ENCODE data around the gene SLC25A22. TPM values are rescaled to one million over a fixed set of nuclear protein-coding genes. Genes with fewer than 3 reads are reported as not detected.
A peak's percentile ranks its signal among the peaks of the same experiment; 100 is the strongest.

The SLC25A22 gene
- polyA plus RNA-seq, 1 of the 3 experiments (the other 2 are of a cell fraction), result 50.9 TPM

DNA sequence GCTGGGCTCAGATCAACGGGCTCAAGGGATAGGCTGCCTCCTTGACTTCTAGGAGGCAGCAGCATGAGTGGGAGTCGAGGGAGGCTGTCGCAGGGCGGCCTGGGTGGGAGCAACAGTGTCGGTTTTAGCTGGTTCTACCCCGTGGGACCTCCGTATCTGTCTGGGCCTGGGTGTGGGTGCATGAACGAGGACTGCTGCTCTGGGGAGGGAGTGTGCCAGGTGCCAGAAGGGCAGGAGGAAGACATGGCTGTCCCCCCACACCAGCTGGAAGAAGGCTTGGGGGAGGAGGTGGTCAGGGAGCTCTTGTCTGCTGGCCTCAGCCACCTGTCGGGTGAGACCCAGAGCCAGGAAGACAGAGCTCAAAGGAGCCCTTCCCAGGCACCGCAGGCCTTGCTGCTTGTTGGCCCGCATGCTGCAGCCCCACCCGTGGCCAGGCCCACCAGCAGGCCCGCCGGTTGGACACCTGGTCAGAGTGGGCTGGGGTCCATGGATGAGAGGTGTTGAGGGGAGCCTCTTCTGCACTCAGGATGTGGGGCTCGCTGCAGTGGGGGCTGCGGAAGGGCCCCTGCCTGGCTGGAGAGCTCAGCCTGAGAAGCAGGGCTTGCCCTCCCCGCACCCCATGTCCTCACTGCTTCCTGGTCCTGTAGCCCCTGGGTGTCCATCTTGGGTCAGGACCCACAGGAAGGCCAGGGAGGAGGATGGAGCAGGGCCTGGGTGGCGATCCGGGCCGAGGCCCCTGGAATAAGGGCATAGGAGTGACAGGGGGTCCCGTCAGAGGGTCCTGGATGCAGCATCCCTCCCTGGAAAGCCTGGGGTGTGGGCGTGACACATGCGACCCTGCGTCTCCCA, 11.6 kb downstream of the SLC25A22 start:
- no peak for DNase-seq
- CTCF ChIA-PET, result no interaction called here
- TF ChIP-seq, protein P1, sequence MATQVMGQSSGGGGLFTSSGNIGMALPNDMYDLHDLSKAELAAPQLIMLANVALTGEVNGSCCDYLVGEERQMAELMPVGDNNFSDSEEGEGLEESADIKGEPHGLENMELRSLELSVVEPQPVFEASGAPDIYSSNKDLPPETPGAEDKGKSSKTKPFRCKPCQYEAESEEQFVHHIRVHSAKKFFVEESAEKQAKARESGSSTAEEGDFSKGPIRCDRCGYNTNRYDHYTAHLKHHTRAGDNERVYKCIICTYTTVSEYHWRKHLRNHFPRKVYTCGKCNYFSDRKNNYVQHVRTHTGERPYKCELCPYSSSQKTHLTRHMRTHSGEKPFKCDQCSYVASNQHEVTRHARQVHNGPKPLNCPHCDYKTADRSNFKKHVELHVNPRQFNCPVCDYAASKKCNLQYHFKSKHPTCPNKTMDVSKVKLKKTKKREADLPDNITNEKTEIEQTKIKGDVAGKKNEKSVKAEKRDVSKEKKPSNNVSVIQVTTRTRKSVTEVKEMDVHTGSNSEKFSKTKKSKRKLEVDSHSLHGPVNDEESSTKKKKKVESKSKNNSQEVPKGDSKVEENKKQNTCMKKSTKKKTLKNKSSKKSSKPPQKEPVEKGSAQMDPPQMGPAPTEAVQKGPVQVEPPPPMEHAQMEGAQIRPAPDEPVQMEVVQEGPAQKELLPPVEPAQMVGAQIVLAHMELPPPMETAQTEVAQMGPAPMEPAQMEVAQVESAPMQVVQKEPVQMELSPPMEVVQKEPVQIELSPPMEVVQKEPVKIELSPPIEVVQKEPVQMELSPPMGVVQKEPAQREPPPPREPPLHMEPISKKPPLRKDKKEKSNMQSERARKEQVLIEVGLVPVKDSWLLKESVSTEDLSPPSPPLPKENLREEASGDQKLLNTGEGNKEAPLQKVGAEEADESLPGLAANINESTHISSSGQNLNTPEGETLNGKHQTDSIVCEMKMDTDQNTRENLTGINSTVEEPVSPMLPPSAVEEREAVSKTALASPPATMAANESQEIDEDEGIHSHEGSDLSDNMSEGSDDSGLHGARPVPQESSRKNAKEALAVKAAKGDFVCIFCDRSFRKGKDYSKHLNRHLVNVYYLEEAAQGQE (IDR thresholded peaks at IDR 0.05; ENCODE audit: low read depth, low read length), result no peak
- TF ChIP-seq JUND (IDR thresholded peaks at IDR 0.05) (no peak), POLR2AphosphoS5 (IDR thresholded peaks at IDR 0.05; ENCODE audit: low read depth, low read length) (0 out of 2 replicates have a peak, but pooled peaks have one; percentile 22), GABPA (IDR thresholded peaks at IDR 0.05; ENCODE audit: low read depth) (no peak), YY1 (IDR thresholded peaks at IDR 0.05; ENCODE audit: low read depth) (no peak), ELF1 (IDR thresholded peaks at IDR 0.05) (no peak), CHD2 (IDR thresholded peaks at IDR 0.05; ENCODE audit: low read length, partially characterized antibody) (no peak), GATA2 (CRISPR knock-in tag; IDR thresholded peaks at IDR 0.05) (no peak), RFX5 (IDR thresholded peaks at IDR 0.05; ENCODE audit: low read length) (no peak)
- TF ChIP-seq, protein P2, sequence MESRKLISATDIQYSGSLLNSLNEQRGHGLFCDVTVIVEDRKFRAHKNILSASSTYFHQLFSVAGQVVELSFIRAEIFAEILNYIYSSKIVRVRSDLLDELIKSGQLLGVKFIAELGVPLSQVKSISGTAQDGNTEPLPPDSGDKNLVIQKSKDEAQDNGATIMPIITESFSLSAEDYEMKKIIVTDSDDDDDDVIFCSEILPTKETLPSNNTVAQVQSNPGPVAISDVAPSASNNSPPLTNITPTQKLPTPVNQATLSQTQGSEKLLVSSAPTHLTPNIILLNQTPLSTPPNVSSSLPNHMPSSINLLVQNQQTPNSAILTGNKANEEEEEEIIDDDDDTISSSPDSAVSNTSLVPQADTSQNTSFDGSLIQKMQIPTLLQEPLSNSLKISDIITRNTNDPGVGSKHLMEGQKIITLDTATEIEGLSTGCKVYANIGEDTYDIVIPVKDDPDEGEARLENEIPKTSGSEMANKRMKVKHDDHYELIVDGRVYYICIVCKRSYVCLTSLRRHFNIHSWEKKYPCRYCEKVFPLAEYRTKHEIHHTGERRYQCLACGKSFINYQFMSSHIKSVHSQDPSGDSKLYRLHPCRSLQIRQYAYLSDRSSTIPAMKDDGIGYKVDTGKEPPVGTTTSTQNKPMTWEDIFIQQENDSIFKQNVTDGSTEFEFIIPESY (IDR thresholded peaks at IDR 0.05; ENCODE audit: borderline replicate concordance, low read depth), result no peak
- TF ChIP-seq, protein P3, sequence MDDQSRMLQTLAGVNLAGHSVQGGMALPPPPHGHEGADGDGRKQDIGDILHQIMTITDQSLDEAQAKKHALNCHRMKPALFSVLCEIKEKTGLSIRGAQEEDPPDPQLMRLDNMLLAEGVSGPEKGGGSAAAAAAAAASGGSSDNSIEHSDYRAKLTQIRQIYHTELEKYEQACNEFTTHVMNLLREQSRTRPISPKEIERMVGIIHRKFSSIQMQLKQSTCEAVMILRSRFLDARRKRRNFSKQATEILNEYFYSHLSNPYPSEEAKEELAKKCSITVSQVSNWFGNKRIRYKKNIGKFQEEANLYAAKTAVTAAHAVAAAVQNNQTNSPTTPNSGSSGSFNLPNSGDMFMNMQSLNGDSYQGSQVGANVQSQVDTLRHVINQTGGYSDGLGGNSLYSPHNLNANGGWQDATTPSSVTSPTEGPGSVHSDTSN (IDR thresholded peaks at IDR 0.05), result peak; percentile 4; the same call in 1 of the 2 replicates
- no peaks in the 10 kb centered on the region for H3K79me2 ChIP-seq (ENCODE audit: insufficient read depth)
- 85% methylated on average over 11 of the region's 24 CpGs for WGBS (ENCODE audit: low lambda C conversion rate)
- no peaks in the 10 kb centered on the region for H4K20me1 ChIP-seq (ENCODE audit: insufficient read depth)
- H3F3A ChIP-seq (replicated peaks; ENCODE audit: insufficient read depth), result peaks cover 21% of the 10 kb centered on the region
- no peak overlapping the region for H3K27ac ChIP-seq (ENCODE audit: low read depth in 2 of 2, low read length in 1 of 2)
- H3K9me3 ChIP-seq, result no peaks in the 10 kb centered on the region
- H2AFZ ChIP-seq (ENCODE audit: low read depth), result no peak overlapping the region
- no peaks in the 10 kb centered on the region for H3K27me3 ChIP-seq (ENCODE audit: insufficient read depth)
- H3K4me2 ChIP-seq, result no peak overlapping the region
- POLR2A ChIA-PET, result interaction anchor here (1.0 to 1.2 kb wide), 3 partner anchors 9 to 343 kb away, joined by 3 to 4 read pairs (median 3); partner anchors contain the start of gene GATD1
- peaks cover 0 to 7% of the 10 kb centered on the region in 2 experiments for H3K36me3 ChIP-seq (replicated peaks in 1 of 2; ENCODE audit: control insufficient read depth in 1 of 2, insufficient read depth in 2 of 2, low read length in 1 of 2)
- no peak overlapping the region for H3K9ac ChIP-seq
- H3K4me3 ChIP-seq (ENCODE audit: low read depth in 2 of 2, low read length in 1 of 2), result no peak overlapping the region
- peaks cover 9 to 20% of the 10 kb centered on the region in 2 experiments; a peak in 3 of 4 replicates for H3K4me1 ChIP-seq (ENCODE audit: control insufficient read depth in 1 of 2, insufficient read depth in 2 of 2, low read depth in 1 of 2, low read length in 1 of 2)
- no peaks in the 10 kb centered on the region for H3K9me2 ChIP-seq
